Sigmoid colon (tissue), 7 donors: Measurements from ENCODE around the gene ARHGEF17. TPM values are rescaled to one million over a fixed set of nuclear protein-coding genes. Genes with fewer than 3 reads are reported as not detected.
"Not testable (repeated sequence)": the region's sequence is repeated elsewhere in the genome, so short reads cannot be mapped to it uniquely, and the experiment has no call there.

Source experiments
- DNase-seq: peaks from one replicate; pipeline ENCODE4 v3.0.0-alpha.2; 2019
- H3K27ac ChIP-seq, 4 donors: fragments of 200-600 bp; sonication (generic); one replicate each; pipeline ENCODE4 v1.5.1; 2016 to 2019; ENCODE audit warnings: mild to moderate bottlenecking in 1 of 4
- H3K27me3 ChIP-seq, 3 donors: fragments of 200-600 bp; sonication (generic); one replicate each; pipeline ENCODE4 v1.5.1; 2019; ENCODE audit warnings: mild to moderate bottlenecking in 1 of 3
- H3K36me3 ChIP-seq, 4 donors: fragments of 200-600 bp; sonication (generic); one replicate each; pipeline ENCODE4 v1.5.1; 2016 to 2019
- H3K4me1 ChIP-seq, 4 donors: fragments of 200-600 bp; sonication (generic); one replicate each; pipeline ENCODE4 v1.5.1; 2017 to 2019
- H3K4me3 ChIP-seq, 4 donors: fragments of 200-600 bp; sonication (generic); one replicate each; pipeline ENCODE4 v1.5.1; 2017 to 2019; ENCODE audit warnings: mild to moderate bottlenecking in 2 of 4, moderate library complexity in 1 of 4
- H3K9me3 ChIP-seq, 4 donors: fragments of 200-600 bp in 3 of 4; sonication (generic) in 3 of 4; one replicate each; pipeline versions ENCODE4 v1.5.1 to v1.6.1; 2013 to 2019
- CTCF ChIP-seq, 4 experiments: fragments of 450-650 bp in 3 of 4; fragments of 200-600 bp in 1 of 4; IDR thresholded peaks; one replicate each; pipeline ENCODE4 v1.5.1; 2016 to 2019; ENCODE audit warnings: antibody characterized with exemption in 4 of 4, mild to moderate bottlenecking in 3 of 4, moderate library complexity in 2 of 4
- EP300 ChIP-seq, 4 donors: sonication (generic); formaldehyde crosslinking; IDR thresholded peaks; one replicate each; pipeline ENCODE4 v1.6.1; 2017; ENCODE audit warnings: antibody characterized with exemption in 4 of 4
- POLR2A ChIP-seq, 2 donors: fragments of 450-650 bp; IDR thresholded peaks; one replicate each; pipeline ENCODE4 v1.6.1; 2016; ENCODE audit warnings: antibody characterized with exemption in 2 of 2, mild to moderate bottlenecking in 2 of 2, moderate library complexity in 2 of 2
- POLR2AphosphoS5 ChIP-seq, 4 donors: sonication (generic); formaldehyde crosslinking; IDR thresholded peaks; one replicate each; pipeline ENCODE4 v1.6.1; 2017; ENCODE audit warnings: antibody characterized with exemption in 4 of 4
- WGBS, 2 donors: extraction: QIAGEN DNeasy Blood & Tissue Kit; methylation state at CpG; one replicate each; pipeline ENCODE4 v1.1.7; 2013; 5-methylcytosine and 5-hydroxymethylcytosine counted together
- intact Hi-C: fragments of 100-400 bp; cut with DNase I; formaldehyde crosslinking; loops from one replicate; pipeline ENCODE4 v1.15.1; 2023
- polyA plus RNA-seq, 3 donors: library from polyadenylated mRNA; stranded (reverse); fragments of 200-250 nt; gene quantifications; one replicate each; pipeline ENCODE4 v1.2.3, GENCODE V29; 2013
- total RNA-seq, 4 donors: library from RNA; depleted of rRNA; stranded (reverse); fragments of >200 nt; gene quantifications; one replicate each; pipeline ENCODE4 v1.1.0, GENCODE V29; 2016
- donor health status: healthy with polysubstance abuse.
- donor health status: Bipolar disorder and iron deficiency.
- donor health status: healthy.

ARHGEF17 gene
- total and polyA plus RNA-seq, 7 donors = 1.8 to 104 (median 38.2) TPM

- no peak for TF ChIP-seq CTCF (IDR thresholded peaks at IDR 0.05)
- no peak for TF ChIP-seq POLR2A (IDR thresholded peaks at IDR 0.05)
- TF ChIP-seq POLR2AphosphoS5 (IDR thresholded peaks at IDR 0.05) = no peak
- no peak for TF ChIP-seq EP300 (IDR thresholded peaks at IDR 0.05)
- Histone ChIP-seq H3K4me1 (peaks cover 0 to 2% (median 1%) of the 10 kb centered on the region in 4 donors), H3K27me3 (peaks cover 5 to 16% (median 9%) of the 10 kb centered on the region in 3 donors), H3K36me3 (no peaks in the 10 kb centered on the region), H3K9me3 (no peaks in the 10 kb centered on the region), H3K4me3 (no peak overlapping the region), H3K27ac (no peak overlapping the region)
- intact Hi-C loops = no loop called here
- 62 to 82% methylated on average over 7 of the region's 7 CpGs for WGBS, 2 donors
- peak; percentile 41 for DNase-seq
Observed at GRCh38 chr11:73269459-73270015, 38.5 kb upstream of the ARHGEF17 start.

- peaks cover 0 to 9% (median 2%) of the 10 kb centered on the region in 3 donors for H3K27me3 ChIP-seq
- no peak for TF ChIP-seq EP300 (IDR thresholded peaks at IDR 0.05)
- no peak for TF ChIP-seq POLR2A (IDR thresholded peaks at IDR 0.05)
- TF ChIP-seq CTCF (IDR thresholded peaks at IDR 0.05) = no peak
- no peak for TF ChIP-seq POLR2AphosphoS5 (IDR thresholded peaks at IDR 0.05)
Observed at GRCh38 chr11:73270016-73270854, 37.8 kb upstream of the ARHGEF17 start.

DNA sequence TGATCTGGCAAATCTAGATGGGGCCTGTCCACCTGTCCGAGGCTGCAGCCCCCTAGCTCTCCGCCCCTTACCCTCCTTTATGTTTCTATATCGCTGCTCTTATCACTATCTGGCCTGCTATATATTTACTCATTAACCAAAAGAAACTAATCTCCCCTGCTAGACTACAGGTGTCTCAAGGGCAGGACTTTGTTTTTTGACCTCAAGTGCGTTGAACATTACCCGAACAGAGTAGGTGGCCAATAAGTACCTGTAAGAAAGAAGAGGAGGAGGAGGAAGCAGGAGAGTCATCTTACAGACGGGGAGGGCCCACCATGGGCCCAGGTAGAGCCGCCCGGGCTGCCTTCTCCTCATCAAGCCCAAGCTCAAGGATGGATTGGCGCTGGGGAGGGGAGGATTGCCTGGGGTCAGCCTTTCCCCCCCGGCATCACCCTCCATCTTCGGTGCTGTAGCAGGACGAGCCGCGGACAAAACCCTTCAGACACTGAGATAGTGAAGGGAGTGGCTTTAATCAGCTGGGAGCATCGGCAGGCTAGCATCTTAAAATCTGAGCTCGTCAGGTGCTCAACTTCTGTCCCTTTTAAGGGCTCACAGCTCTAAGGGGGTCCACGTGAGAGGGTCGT, 37.1 kb upstream of the ARHGEF17 start:
- peak; percentile 54 for DNase-seq
- Histone ChIP-seq H3K27me3 (peaks cover 0 to 2% (median 0%) of the 10 kb centered on the region in 3 donors), H3K36me3 (no peaks in the 10 kb centered on the region), H3K4me1 (no peaks in the 10 kb centered on the region), H3K27ac (no peak overlapping the region), H3K9me3 (no peaks in the 10 kb centered on the region), H3K4me3 (no peak overlapping the region)
- TF ChIP-seq CTCF (IDR thresholded peaks at IDR 0.05) (no peak), POLR2A (IDR thresholded peaks at IDR 0.05) (no peak), POLR2AphosphoS5 (IDR thresholded peaks at IDR 0.05) (no peak), EP300 (IDR thresholded peaks at IDR 0.05) (no peak)
- 64 to 80% methylated on average over 18 of the region's 18 CpGs for WGBS, 2 donors
- intact Hi-C loops = no loop called here

More at GRCh38 chr11:73270016-73270854, 37.8 kb upstream of the ARHGEF17 start:
- WGBS, 2 donors = 87 to 90% methylated on average over 7 of the region's 7 CpGs
- Histone ChIP-seq H3K36me3 (no peaks in the 10 kb centered on the region), H3K27ac (no peak overlapping the region), H3K4me1 (no peaks in the 10 kb centered on the region), H3K9me3 (no peaks in the 10 kb centered on the region), H3K4me3 (no peak overlapping the region)
- DNase-seq = peak; percentile 53
- intact Hi-C loops = no loop called here

DNA sequence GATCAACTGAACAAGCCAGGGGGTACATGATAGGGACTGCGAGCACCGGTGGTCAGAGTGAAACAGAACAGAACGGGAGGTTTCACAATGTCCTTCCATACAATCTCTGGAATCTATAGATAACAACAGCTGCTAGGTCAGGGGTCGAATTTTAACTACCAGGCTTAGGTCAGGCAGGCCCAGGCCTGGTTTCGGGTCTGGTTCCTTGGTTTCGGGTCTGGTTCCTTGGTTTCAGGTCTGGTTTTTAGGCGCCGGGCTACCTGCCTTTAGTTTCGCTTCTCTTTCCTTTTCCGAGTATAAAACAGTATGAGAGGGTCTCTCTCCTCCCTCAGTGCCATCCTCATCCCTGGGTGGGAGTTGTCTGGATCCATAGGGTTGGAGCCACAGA, 36.6 kb upstream of the ARHGEF17 start:
- H3K9me3 ChIP-seq, H3K36me3 ChIP-seq, H3K4me3 ChIP-seq, H3K27me3 ChIP-seq, intact Hi-C loops, H3K27ac ChIP-seq, H3K4me1 ChIP-seq: not testable (repeated sequence)
- WGBS, 2 donors = 80 to 82% methylated on average over 10 of the region's 10 CpGs
- DNase-seq = peak; percentile 20
